Astrocyte of the spinal cord (primary cell): ENCODE data around the gene SH3RF3.

Experiments
- DNase-seq: peaks from one replicate; pipeline ENCODE4 v3.0.0; 2011; ENCODE audit warnings: low read depth, low spot score
- H3K4me3 ChIP-seq: 2 replicates; pipeline ENCODE4 v1.5.1; 2011; ENCODE audit warnings: low read depth, mild to moderate bottlenecking, low read length, moderate library complexity
- in situ Hi-C: cut with HindIII; loops from 2 replicates; pipeline ENCODE4 v1.10.0; 2017; ENCODE audit warnings: low sequenced_read_pairs
- TF ChIP-seq, protein P1 (sequence below): IDR thresholded peaks from 2 replicates; pipeline ENCODE4 v1.5.1; 2012; ENCODE audit warnings: low read depth, mild to moderate bottlenecking, low read length, inconsistent platforms

The SH3RF3 gene

DNA sequence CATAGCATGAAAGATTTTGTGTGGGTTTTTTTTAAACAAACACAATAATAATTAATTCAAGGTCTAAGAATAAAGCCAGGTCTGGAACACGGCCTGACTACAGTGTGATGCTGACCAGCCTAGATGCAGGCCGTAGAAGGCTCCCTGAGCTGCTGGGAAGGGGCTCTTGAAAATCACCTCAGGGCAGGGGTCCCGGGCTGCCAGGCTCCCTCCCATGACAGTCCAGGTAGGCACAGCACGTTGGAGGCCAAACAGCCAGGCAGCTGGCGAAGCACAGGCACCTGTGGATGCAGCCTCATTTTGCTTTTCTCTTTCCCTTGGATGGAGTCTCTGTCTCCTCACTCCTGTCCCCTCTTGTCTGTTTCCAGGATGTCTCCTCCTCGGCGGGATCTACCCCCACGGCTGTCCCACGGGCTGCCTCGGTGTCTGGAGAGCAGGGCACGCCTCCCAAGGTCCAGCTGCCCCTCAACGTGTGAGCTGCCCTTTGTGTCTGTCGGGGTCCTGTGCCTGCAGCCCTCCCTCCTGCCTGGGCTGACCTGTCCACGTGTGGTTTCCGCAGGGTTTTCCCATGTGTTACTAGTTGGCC, 290.3 kb downstream of the SH3RF3 start:
- TF ChIP-seq, protein P1, sequence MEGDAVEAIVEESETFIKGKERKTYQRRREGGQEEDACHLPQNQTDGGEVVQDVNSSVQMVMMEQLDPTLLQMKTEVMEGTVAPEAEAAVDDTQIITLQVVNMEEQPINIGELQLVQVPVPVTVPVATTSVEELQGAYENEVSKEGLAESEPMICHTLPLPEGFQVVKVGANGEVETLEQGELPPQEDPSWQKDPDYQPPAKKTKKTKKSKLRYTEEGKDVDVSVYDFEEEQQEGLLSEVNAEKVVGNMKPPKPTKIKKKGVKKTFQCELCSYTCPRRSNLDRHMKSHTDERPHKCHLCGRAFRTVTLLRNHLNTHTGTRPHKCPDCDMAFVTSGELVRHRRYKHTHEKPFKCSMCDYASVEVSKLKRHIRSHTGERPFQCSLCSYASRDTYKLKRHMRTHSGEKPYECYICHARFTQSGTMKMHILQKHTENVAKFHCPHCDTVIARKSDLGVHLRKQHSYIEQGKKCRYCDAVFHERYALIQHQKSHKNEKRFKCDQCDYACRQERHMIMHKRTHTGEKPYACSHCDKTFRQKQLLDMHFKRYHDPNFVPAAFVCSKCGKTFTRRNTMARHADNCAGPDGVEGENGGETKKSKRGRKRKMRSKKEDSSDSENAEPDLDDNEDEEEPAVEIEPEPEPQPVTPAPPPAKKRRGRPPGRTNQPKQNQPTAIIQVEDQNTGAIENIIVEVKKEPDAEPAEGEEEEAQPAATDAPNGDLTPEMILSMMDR = no peak
- no peak overlapping the region for H3K4me3 ChIP-seq
- in situ Hi-C loops = no loop called here
- DNase-seq = no peak

DNA sequence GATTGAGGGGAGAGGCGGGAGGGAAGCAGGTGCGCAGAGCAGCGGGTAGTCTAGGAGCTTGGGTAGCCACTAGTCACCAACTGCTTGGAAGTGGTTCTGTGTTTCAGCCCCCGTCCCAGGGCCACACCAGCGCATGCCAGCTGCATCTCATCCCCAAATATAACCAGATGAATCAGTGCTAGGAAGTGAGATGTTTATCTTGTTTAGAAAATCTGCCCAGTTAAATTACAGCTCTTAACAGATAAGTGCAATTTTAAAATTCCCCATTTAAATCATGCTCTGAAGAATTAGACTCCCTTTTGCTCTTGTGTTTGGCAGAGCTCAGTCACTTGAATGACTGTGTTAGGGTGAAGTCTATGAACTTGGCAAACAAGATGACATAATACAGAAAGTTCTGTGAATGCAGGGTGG, 291.0 kb downstream of the SH3RF3 start:
- in situ Hi-C loops = no loop called here
- H3K4me3 ChIP-seq = no peak overlapping the region
- no peak for DNase-seq
- TF ChIP-seq, protein P1 = no peak

DNA sequence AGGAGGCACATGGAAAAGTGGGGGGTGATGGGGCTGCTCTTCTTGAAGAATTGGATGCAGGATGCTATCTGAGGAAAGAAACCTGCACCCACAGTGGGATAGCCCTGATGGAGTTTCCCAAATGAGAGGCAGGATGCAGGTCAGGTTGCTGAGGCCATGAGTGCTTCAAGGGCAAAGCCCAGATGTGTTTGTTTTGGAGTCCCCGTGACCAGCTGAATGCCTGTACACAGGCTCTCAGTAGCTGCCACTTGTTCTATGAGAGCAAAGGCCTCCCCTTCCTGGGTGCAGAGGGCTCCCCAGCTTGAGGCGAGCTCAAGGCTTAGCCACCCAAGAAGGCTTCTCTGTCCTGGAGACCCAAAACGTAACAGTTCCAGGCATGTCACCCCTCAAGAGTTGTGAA, 292.1 kb downstream of the SH3RF3 start:
- H3K4me3 ChIP-seq = no peak overlapping the region
- DNase-seq = no peak
- TF ChIP-seq, protein P1 = no peak
- in situ Hi-C loops = no loop called here

DNA sequence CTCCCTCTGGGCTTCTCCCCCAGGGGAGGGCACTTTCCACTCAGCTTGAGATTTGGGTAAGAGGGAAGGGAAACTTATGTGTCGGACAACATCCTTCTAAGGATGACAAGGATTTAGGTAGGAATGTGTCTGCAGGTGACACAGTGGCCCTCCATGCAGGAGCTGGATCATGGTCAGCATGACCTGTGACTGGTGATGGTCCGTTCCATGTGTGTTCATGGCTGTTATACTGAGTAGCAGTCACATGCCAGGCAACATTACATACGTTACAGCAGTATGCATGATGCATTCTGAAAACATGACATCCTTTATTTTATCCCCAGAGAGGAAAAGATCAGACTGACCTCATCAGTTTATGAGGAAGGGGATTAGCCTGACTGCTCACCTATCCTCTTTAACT, 292.6 kb downstream of the SH3RF3 start:
- no peak overlapping the region for H3K4me3 ChIP-seq
- TF ChIP-seq, protein P1 = no peak
- DNase-seq = no peak
- in situ Hi-C loops = no loop called here

DNA sequence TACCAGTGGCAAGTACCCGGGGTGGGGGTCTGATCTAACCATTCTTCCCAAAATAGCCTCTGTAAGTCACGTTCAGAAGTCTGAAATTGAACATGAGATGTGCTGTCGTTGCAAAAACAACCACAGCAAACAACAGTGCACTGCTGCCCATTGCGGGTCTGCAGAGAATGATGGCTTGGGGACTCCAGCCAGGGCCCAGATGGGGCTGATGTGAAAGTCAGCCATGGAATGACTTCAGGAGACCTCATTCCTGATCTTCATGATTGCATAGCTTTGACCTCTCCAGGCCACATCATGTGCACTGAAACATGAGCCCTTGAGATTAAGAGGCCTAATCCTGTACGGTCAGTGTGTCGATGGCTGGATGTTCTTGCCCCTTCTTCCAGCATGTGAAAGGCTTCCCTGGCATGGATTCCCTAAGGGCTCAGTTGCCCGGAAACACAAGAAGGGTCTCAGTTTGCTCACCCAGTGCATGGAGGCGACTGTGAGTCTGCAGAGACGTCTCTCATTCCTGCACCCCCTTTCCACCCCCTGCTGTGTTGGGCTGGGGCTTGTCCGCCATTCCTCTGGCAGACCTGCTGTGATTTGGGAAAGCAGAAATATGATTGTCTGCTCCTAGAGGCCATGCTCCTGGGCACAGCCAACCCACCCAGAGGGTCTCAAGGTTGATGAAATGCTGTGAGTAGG, 293.2 kb downstream of the SH3RF3 start:
- in situ Hi-C loops = no loop called here
- no peak overlapping the region for H3K4me3 ChIP-seq
- no peak for DNase-seq
- TF ChIP-seq, protein P1 = no peak

DNA sequence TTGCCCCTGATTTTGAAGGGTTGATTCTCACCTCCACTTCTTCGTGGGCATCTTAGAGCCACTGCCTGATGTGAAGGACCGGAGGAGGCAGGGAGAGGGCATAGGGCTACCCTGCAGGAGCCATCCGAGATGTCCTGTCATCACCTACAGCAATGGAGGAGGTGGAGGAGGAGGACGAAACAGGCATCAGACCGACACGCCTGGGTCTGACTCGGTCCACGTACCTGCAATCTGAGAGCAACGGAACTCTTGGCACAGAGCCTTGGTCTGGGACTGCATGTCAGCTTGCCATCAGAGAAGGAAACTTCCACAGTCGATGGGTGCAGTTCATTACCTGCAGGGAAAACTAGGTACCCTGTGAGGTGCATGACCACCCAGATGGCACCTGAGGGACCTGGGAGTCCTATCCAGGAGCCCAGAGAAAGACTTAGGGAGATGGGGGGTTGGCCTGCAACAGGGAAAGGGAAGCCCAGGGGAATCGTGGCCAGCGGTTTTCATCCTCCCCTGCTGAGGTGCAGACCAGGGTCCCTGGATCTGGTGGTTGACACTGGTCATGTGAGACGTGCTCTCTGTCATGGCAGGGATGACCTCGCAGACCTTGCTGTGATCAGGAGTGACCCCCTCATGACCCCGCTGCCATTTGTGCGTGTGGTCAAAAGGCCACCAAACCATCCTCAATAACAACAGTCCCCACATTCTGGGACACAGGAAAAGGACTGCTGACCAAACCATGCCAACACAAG, 293.9 kb downstream of the SH3RF3 start:
- TF ChIP-seq, protein P1 = no peak

More for the DNA sequence above, 293.9 kb downstream of the SH3RF3 start:
- in situ Hi-C loops = no loop called here
- no peak for DNase-seq
- H3K4me3 ChIP-seq = no peak overlapping the region
